Activated naive CD8-positive, alpha-beta T cell (primary cell): Measurements from ENCODE around the gene C12orf57.

ENCODE experiments used
- H3K27ac Mint-ChIP-seq: one replicate; pipeline ENCODE4 v1.8.0; 2021; ENCODE audit warnings: mixed read lengths
- H3K27me3 Mint-ChIP-seq: one replicate; pipeline ENCODE4 v1.8.0; 2021; ENCODE audit warnings: mixed read lengths
- H3K36me3 Mint-ChIP-seq: one replicate; pipeline ENCODE4 v1.8.0; 2021; ENCODE audit warnings: mixed read lengths
- H3K4me1 Mint-ChIP-seq: one replicate; pipeline ENCODE4 v1.8.0; 2021; ENCODE audit warnings: low read depth, mixed read lengths
- H3K4me3 Mint-ChIP-seq: one replicate; pipeline ENCODE4 v1.8.0; 2021; ENCODE audit warnings: mild to moderate bottlenecking, mixed read lengths
- H3K9me3 Mint-ChIP-seq: one replicate; pipeline ENCODE4 v1.8.0; 2021; ENCODE audit warnings: low read depth, mixed read lengths

The C12orf57 gene

DNA sequence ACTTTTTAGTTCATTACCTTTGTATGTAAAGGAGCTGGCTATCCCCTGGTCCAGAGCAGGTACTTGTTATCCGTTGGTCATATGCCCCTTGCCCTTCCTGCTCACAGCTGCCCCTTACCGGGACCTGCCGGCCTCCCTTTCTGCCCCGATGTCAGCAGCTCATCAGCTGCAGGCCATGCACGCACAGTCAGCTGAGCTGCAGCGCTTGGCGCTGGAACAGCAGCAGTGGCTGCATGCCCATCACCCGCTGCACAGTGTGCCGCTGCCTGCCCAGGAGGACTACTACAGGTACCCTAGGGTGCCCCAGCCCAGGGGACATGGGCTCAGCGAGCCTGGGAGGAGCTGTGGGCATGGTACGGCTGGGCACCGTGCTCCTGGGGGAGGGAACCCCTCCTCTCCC lies 2.6 kb upstream of the C12orf57 start:
- Mint-ChIP-seq H3K4me1 (peaks cover 52% of the 10 kb centered on the region), H3K27ac (no peak overlapping the region), H3K36me3 (peaks cover 7% of the 10 kb centered on the region), H3K4me3 (no peak overlapping the region), H3K9me3 (no peaks in the 10 kb centered on the region), H3K27me3 (no peaks in the 10 kb centered on the region)

DNA sequence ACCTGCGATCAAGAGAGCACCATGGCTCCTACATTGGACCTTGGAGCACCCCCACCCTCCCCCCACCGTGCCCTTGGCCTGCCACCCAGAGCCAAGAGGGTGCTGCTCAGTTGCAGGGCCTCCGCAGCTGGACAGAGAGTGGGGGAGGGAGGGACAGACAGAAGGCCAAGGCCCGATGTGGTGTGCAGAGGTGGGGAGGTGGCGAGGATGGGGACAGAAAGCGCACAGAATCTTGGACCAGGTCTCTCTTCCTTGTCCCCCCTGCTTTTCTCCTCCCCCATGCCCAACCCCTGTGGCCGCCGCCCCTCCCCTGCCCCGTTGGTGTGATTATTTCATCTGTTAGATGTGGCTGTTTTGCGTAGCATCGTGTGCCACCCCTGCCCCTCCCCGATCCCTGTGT lies 2.0 kb upstream of the C12orf57 start:
- no peak overlapping the region for H3K4me3 Mint-ChIP-seq
- H3K27me3 Mint-ChIP-seq = no peaks in the 10 kb centered on the region
- no peak overlapping the region for H3K27ac Mint-ChIP-seq
- peaks cover 49% of the 10 kb centered on the region for H3K4me1 Mint-ChIP-seq
- H3K36me3 Mint-ChIP-seq = peaks cover 4% of the 10 kb centered on the region
- H3K9me3 Mint-ChIP-seq = no peaks in the 10 kb centered on the region

DNA sequence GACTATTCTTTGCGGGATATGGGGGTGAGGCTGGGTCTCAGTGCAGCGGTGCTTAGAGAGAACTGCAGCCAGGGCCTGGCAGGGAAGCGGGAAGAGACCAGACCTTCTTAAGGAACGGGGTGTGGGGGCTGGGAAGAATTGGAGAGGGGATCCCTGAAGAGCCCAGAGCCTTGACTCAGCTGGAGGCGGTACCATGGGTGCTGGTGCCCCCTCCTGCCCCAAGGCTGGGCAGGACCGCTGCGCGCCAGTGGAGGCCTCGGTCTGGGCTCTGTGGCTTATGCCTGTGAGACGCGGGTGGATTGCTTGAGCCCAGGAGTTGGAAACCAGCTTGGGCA lies 1.5 kb upstream of the C12orf57 start:
- Mint-ChIP-seq H3K27ac (peak overlapping the region; percentile 96), H3K9me3 (no peaks in the 10 kb centered on the region), H3K4me3 (peak overlapping the region; percentile 21), H3K36me3 (peaks cover 4% of the 10 kb centered on the region), H3K27me3 (no peaks in the 10 kb centered on the region), H3K4me1 (peaks cover 52% of the 10 kb centered on the region)

DNA sequence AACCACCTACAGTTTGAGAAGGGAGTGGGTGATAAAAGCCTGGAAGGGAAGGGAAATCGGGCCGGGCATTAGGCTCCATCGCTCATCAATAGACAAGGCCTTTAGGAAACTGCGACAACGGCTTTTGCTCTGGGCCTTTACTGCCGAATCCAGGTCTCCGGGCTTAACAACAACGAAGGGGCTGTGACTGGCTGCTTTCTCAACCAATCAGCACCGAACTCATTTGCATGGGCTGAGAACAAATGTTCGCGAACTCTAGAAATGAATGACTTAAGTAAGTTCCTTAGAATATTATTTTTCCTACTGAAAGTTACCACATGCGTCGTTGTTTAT lies 467 bp upstream of the C12orf57 start:
- peak overlapping the region; percentile 97 for H3K4me3 Mint-ChIP-seq
- peak overlapping the region; percentile 96 for H3K27ac Mint-ChIP-seq
- H3K27me3 Mint-ChIP-seq = no peaks in the 10 kb centered on the region
- H3K36me3 Mint-ChIP-seq = peaks cover 4% of the 10 kb centered on the region
- H3K9me3 Mint-ChIP-seq = no peaks in the 10 kb centered on the region
- peaks cover 60% of the 10 kb centered on the region for H3K4me1 Mint-ChIP-seq

DNA sequence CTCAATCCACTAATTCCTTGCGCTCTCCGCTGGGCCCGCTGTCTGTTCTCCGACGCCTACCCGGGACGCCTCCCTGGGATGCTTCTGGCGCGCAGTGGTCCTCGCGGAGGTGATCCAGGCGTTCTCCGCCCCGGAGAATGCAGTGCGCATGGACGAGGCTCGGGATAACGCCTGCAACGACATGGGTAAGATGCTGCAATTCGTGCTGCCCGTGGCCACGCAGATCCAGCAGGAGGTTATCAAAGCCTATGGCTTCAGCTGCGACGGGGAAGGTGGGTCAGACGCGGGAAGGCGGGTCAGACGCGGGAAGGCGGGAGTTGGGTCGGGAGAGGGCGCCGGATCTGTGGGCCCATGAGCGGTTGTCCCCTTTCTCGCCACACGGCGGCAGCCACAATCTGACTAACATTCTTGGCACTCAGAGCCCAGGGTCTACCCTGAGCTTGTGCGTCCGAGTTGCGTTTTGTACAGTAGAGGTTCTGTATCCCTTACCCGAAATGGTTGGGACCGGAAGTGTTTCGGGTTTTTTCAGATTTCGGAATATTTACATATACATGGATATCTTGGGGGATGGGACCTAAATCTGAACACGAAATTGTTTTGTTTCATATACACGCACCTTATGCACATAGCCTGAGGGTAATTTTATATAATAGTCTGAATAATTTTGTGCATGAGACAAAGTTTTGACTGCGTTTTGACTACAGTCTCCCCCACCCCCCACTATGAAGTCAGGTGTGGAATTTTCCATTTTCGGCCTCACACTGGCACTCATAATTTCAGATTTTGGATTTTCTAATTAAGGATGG lies 762 bp downstream of the C12orf57 start:
- Mint-ChIP-seq H3K27me3 (no peaks in the 10 kb centered on the region), H3K9me3 (no peaks in the 10 kb centered on the region), H3K27ac (peak overlapping the region; percentile 96), H3K4me1 (peaks cover 68% of the 10 kb centered on the region), H3K4me3 (peak overlapping the region; percentile 97), H3K36me3 (peaks cover 2% of the 10 kb centered on the region)

DNA sequence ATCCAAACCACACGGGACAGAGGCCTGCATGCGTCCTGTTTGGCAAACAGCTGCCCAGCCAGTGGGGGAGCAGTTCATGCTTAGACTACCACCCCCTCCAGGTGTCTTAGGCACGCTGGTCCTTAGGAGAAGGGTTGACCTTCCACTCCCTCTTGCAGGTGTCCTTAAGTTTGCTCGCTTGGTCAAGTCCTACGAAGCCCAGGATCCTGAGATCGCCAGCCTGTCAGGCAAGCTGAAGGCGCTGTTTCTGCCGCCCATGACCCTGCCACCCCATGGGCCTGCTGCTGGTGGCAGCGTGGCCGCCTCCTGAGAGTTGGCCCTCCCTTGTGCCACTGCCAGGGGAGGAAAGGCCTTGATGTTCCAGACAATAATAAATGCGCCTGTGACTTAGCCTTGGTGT lies 1.8 kb downstream of the C12orf57 start:
- H3K36me3 Mint-ChIP-seq = no peaks in the 10 kb centered on the region
- no peaks in the 10 kb centered on the region for H3K27me3 Mint-ChIP-seq
- H3K4me3 Mint-ChIP-seq = peak overlapping the region; percentile 97
- H3K9me3 Mint-ChIP-seq = no peaks in the 10 kb centered on the region
- peak overlapping the region; percentile 96 for H3K27ac Mint-ChIP-seq
- peaks cover 73% of the 10 kb centered on the region for H3K4me1 Mint-ChIP-seq

DNA sequence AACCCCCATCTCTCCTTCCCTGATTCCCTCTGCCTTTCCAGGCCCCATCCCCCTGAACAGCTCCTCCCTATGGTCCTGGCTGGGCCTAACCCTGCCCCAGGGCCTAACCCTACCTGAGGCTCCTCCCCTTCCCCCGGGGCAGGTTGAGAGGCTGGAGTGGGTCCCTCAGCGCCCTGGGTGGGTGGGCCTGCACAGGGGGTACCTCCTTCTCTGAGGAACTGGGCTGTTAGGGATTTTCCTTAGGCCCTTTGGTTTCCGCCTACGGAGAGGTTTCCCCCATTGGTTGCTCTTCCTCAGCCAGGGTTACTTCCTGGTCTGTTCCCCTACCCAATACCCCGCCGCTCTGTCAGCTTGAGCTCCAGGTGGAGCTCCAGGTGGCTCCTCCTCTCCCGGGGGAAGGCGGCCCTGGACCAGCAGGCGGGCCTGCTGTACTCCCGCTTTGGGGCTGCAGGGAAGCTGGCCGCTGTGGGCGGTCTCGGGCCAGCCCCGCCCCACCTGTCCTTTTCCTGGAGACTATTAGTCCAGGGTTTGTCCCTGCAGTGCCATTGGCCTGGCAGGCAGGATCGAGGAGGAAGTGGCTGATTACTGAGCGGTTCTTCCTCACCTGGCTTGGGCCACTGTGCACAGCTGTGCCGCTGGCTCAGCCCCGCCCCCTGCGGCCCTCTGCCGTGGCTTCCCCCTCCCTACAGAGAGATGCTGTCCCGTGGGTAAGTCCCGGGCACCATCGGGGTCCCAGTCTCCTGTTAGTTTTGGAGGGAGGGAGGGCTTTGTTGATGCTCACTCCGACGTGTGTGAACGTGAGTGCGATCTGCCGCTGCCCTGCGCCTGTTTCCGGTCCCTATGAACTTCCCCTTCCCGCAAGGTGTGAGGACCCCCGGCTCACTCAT lies 2.5 kb downstream of the C12orf57 start:
- Mint-ChIP-seq H3K4me3 (peak overlapping the region; percentile 97), H3K27ac (peak overlapping the region; percentile 96), H3K4me1 (peaks cover 77% of the 10 kb centered on the region), H3K27me3 (no peaks in the 10 kb centered on the region), H3K36me3 (no peaks in the 10 kb centered on the region), H3K9me3 (no peaks in the 10 kb centered on the region)

DNA sequence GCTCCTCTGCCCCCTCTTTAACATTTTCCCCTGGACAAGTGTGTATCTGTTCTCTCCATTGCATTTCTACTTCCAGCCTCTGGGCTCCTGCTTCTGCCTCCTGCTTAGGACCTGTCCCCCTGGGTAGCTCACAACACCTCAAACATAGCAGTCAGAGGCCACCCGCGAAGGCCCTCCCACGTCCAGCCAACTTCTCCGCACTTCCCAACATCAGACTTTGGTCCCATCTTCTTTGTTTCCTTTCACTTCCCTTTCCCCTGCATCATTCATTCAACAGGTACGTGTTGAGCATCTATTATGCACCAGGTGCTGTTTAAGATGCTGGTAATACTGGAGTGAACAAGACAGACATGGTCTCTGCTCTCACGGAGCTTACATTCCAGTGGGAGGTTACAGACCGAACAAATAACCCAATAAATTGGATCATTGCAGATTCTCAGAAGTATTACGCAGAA lies 3.1 kb downstream of the C12orf57 start:
- no peaks in the 10 kb centered on the region for H3K27me3 Mint-ChIP-seq
- no peaks in the 10 kb centered on the region for H3K9me3 Mint-ChIP-seq
- peak overlapping the region; percentile 97 for H3K4me3 Mint-ChIP-seq
- peaks cover 77% of the 10 kb centered on the region for H3K4me1 Mint-ChIP-seq
- peak overlapping the region; percentile 96 for H3K27ac Mint-ChIP-seq
- H3K36me3 Mint-ChIP-seq = peaks cover 2% of the 10 kb centered on the region

DNA sequence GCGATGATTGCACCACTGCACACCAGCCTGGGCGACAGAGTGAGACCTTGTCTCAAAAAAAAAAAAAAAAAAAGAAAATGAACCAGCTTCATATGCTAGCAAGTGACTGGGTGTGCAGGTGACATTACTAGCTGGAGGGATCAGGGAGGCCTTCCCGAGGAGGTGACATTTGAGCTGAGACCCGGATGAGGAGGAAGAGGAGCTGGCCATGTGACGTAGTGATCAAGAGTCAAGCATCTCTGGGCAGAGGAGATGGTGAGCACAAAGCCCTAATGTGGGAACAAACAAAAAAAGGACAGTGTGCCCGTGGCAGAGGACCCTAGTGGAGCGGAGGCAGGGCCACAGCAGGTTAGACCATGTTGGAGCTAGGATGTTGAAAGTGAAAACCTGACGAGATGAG lies 3.8 kb downstream of the C12orf57 start:
- Mint-ChIP-seq H3K27ac (peak overlapping the region; percentile 98), H3K4me3 (peak overlapping the region; percentile 85), H3K4me1 (peaks cover 75% of the 10 kb centered on the region), H3K36me3 (peaks cover 7% of the 10 kb centered on the region), H3K27me3 (no peaks in the 10 kb centered on the region), H3K9me3 (no peaks in the 10 kb centered on the region)

DNA sequence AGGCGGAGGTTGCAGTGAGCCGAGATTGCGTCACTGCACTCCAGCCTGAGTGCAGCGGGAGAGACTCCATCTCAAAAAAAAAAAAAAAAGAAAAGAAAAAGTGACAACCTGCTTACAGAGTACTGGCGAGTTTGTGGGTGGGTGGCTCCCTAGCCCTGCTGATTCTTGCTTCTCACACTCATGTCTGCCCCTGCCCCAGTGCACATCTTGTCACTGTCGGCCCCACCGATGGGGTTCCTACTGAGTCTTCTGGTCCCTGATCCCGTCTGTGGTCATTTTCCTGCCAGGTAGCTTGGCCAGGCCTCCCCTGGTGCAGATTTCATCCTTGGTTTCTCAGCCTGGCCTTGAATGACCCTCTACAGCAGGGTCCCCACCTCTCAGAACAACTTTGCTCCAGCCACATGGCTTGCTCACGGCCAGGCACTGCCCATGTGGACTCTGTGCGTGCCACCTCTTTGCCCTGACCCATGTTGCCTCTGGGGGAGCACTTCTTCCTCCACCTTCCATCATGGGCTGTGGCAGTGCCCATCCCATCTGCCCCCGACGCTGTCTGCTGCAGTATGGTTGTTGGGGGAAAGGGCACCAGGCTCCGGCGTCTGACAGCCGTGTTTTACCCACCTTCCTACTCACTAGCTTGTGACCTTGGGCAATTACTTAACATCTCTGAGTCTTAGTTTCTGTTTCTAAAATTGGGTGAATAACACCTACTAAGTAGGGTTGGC lies 5.2 kb downstream of the C12orf57 start:
- Mint-ChIP-seq H3K27ac (peak overlapping the region; percentile 98), H3K27me3 (no peaks in the 10 kb centered on the region), H3K4me1 (peaks cover 67% of the 10 kb centered on the region), H3K36me3 (peaks cover 13% of the 10 kb centered on the region), H3K9me3 (no peaks in the 10 kb centered on the region), H3K4me3 (peak overlapping the region; percentile 85)

DNA sequence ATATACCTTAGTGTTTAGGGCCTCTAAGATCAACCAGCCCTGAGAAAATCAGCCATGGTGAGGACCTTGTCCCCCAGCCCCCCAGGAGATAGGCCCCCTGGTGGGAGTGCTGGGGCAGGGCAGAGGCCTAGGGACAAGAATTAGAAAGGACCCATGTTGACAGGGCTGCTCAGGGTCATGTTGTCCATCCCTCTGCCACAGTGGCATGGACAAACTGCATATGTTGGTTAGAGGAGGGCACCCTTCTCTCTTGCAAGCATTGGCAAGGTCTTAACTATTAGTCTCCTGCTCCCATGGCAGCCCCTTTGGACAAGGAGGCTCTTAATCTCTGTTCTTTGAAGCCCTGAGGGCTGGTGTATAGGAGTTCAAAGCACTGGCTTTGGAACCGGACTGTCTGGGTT lies 6.6 kb downstream of the C12orf57 start:
- Mint-ChIP-seq H3K27ac (peak overlapping the region; percentile 98), H3K4me3 (peak overlapping the region; percentile 97), H3K36me3 (peaks cover 15% of the 10 kb centered on the region), H3K9me3 (no peaks in the 10 kb centered on the region), H3K27me3 (no peaks in the 10 kb centered on the region), H3K4me1 (peaks cover 67% of the 10 kb centered on the region)

DNA sequence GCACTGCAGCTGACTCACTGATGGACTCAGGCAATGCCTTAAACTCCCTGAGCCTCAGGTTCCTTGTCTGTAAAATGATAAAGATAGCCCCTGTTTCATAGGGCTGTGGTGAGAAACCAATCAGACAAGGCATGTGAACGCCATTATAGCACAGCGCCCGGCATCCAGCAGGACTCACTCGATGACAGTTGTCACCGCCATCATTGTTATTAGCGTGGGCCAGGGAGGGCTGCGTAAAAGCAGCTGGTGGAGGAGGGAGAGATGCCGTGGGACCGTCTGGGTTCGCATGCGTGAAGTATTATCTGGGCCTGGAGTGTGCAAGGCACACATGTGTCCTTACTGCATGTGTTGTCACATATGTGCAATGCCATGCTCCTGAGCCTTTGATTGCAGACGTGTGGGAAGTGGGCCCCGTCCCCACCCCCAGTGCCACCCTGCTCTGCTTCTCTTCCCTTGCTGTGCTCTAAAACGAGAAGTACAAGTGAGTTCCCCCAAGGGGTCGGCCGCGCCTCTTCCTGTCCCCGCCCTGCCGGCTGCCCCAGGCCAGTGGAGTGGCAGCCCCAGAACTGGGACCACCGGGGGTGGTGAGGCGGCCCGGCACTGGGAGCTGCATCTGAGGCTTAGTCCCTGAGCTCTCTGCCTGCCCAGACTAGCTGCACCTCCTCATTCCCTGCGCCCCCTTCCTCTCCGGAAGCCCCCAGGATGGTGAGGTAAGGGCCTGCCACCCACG lies 7.2 kb downstream of the C12orf57 start, which contains the start of gene PTPN6:
PTPN6 (plus strand) TSS at position 546 of the 730 bp plus-strand sequence; CDS start at position 703, 157 bp downstream.
- no peaks in the 10 kb centered on the region for H3K27me3 Mint-ChIP-seq
- peak within 1 kb of the TSS; percentile 97 for H3K4me3 Mint-ChIP-seq
- no peaks in the 10 kb centered on the region for H3K9me3 Mint-ChIP-seq
- H3K4me1 Mint-ChIP-seq = peaks cover 67% of the 10 kb centered on the region
- H3K36me3 Mint-ChIP-seq = peaks cover 15% of the 10 kb centered on the region
- peak within 1 kb of the TSS; percentile 98 for H3K27ac Mint-ChIP-seq

DNA sequence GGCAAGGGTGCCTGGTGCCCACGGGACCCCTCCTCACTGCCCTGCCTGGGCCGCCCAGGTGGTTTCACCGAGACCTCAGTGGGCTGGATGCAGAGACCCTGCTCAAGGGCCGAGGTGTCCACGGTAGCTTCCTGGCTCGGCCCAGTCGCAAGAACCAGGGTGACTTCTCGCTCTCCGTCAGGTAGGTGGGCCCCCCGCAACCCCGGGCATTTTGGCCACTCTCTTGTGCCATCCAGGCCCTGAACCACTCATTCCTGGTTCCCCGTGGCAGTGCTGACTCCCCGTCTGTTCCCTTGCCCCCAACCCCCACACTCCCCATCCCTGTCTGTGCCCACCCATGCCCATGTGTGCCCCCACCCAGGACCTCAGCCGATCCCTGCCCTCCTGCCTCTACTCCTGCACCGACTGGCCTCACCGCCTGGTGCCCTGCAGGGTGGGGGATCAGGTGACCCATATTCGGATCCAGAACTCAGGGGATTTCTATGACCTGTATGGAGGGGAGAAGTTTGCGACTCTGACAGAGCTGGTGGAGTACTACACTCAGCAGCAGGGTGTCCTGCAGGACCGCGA lies 7.8 kb downstream of the C12orf57 start:
- H3K9me3 Mint-ChIP-seq = no peaks in the 10 kb centered on the region

More for the DNA sequence above, 7.8 kb downstream of the C12orf57 start:
- Mint-ChIP-seq H3K4me1 (peaks cover 70% of the 10 kb centered on the region), H3K36me3 (peaks cover 15% of the 10 kb centered on the region), H3K27ac (peak overlapping the region; percentile 98), H3K27me3 (no peaks in the 10 kb centered on the region), H3K4me3 (peak overlapping the region; percentile 97)
